WTC11 (cell line): ENCODE data around the gene CLRN3.

Experiments
- CREB1 ChIP-seq: sonication (generic); formaldehyde crosslinking; IDR thresholded peaks from 2 replicates; pipeline ENCODE4 v1.8.0; 2023; ENCODE audit warnings: mild to moderate bottlenecking, missing genetic modification reagents
- CREM ChIP-seq: sonication (generic); formaldehyde crosslinking; IDR thresholded peaks from 2 replicates; pipeline ENCODE4 v1.8.1; 2022; ENCODE audit warnings: mild to moderate bottlenecking, missing genetic modification reagents, moderate library complexity
- ELF4 ChIP-seq: sonication (generic); formaldehyde crosslinking; IDR thresholded peaks from 2 replicates; pipeline ENCODE4 v1.8.1; 2022; ENCODE audit warnings: low read depth, mild to moderate bottlenecking, moderate library complexity, missing genetic modification reagents
- MAX ChIP-seq: sonication (generic); formaldehyde crosslinking; IDR thresholded peaks from 2 replicates; pipeline ENCODE4 v1.8.0; 2022; ENCODE audit warnings: mild to moderate bottlenecking, missing genetic modification reagents
- SMAD3 ChIP-seq: sonication (generic); formaldehyde crosslinking; IDR thresholded peaks from 2 replicates; pipeline ENCODE4 v1.8.0; 2022; ENCODE audit warnings: missing genetic modification reagents, mild to moderate bottlenecking, borderline replicate concordance
- SP1 ChIP-seq: sonication (generic); formaldehyde crosslinking; conservative IDR thresholded peaks from 2 replicates; pipeline ENCODE4 v1.8.1; 2022; ENCODE audit warnings: missing genetic modification reagents
- ZNF219 ChIP-seq: sonication (generic); formaldehyde crosslinking; IDR thresholded peaks from 2 replicates; pipeline ENCODE4 v1.8.0; 2023; ENCODE audit warnings: missing genetic modification reagents, mild to moderate bottlenecking, borderline replicate concordance
- ZNF416 ChIP-seq: fragments of 250-450 bp; sonication (Bioruptor Pico); IDR thresholded peaks from 2 replicates; pipeline ENCODE4 v1.9.0; 2021; ENCODE audit warnings: mild to moderate bottlenecking, inconsistent platforms
- TF ChIP-seq, protein P1 (sequence below): fragments of 200-600 bp; IDR thresholded peaks from 2 replicates; pipeline ENCODE4 v1.8.0; 2022; ENCODE audit warnings: antibody characterized with exemption

- no peak for TF ChIP-seq SMAD3 (CRISPR knock-in tag)
- TF ChIP-seq MAX (CRISPR knock-in tag), result no peak
- TF ChIP-seq, protein P1, sequence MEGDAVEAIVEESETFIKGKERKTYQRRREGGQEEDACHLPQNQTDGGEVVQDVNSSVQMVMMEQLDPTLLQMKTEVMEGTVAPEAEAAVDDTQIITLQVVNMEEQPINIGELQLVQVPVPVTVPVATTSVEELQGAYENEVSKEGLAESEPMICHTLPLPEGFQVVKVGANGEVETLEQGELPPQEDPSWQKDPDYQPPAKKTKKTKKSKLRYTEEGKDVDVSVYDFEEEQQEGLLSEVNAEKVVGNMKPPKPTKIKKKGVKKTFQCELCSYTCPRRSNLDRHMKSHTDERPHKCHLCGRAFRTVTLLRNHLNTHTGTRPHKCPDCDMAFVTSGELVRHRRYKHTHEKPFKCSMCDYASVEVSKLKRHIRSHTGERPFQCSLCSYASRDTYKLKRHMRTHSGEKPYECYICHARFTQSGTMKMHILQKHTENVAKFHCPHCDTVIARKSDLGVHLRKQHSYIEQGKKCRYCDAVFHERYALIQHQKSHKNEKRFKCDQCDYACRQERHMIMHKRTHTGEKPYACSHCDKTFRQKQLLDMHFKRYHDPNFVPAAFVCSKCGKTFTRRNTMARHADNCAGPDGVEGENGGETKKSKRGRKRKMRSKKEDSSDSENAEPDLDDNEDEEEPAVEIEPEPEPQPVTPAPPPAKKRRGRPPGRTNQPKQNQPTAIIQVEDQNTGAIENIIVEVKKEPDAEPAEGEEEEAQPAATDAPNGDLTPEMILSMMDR, result no peak
- TF ChIP-seq ZNF416 (CRISPR knock-in tag), result no peak
- TF ChIP-seq SP1 (CRISPR knock-in tag), result no peak
- TF ChIP-seq CREM (CRISPR knock-in tag), result no peak
- no peak for TF ChIP-seq CREB1
- no peak for TF ChIP-seq ZNF219
- TF ChIP-seq ELF4 (CRISPR knock-in tag), result no peak
These were observed 30.1 kb upstream of the CLRN3 start for GRCh38 chr10:127922675-127923366.
